ENCODE measurements around the gene RBM3.

RBM3 gene

DNA sequence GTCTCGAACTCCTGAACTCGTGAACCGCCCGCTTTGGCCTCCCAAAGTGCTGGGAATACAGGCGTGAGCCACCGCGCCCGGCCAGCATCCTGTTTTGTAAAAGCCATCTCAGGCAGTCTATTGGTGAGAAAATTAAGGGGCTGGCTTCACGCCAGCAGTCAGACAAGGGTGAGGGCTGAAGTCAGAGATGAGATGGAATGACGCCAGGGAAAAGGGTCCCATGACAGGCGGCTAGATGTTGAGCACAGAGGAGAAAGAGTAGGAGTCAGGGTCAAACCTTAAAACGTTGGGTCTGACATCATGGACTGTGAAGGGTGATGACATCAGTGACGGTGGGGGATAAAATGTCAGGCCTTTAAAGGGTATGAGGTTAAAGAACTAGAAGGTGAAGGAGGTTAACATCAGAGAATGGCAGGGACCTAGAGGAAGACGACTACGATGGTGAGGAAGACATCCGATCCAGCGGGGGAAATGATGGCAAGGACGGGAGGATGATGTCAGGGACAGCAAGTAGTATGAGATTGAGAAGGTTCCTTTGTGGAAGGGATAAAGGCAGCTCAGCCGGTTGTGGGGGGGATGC is 504 bp upstream of the RBM3 start (continued):
- TF ChIP-seq, protein P1, sequence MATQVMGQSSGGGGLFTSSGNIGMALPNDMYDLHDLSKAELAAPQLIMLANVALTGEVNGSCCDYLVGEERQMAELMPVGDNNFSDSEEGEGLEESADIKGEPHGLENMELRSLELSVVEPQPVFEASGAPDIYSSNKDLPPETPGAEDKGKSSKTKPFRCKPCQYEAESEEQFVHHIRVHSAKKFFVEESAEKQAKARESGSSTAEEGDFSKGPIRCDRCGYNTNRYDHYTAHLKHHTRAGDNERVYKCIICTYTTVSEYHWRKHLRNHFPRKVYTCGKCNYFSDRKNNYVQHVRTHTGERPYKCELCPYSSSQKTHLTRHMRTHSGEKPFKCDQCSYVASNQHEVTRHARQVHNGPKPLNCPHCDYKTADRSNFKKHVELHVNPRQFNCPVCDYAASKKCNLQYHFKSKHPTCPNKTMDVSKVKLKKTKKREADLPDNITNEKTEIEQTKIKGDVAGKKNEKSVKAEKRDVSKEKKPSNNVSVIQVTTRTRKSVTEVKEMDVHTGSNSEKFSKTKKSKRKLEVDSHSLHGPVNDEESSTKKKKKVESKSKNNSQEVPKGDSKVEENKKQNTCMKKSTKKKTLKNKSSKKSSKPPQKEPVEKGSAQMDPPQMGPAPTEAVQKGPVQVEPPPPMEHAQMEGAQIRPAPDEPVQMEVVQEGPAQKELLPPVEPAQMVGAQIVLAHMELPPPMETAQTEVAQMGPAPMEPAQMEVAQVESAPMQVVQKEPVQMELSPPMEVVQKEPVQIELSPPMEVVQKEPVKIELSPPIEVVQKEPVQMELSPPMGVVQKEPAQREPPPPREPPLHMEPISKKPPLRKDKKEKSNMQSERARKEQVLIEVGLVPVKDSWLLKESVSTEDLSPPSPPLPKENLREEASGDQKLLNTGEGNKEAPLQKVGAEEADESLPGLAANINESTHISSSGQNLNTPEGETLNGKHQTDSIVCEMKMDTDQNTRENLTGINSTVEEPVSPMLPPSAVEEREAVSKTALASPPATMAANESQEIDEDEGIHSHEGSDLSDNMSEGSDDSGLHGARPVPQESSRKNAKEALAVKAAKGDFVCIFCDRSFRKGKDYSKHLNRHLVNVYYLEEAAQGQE (tag by site-specific recombination; IDR thresholded peaks at IDR 0.05): peak; percentile 69
- peak; percentile 34; the same call in 1 of the 2 replicates for TF ChIP-seq ZFHX2 (tag by site-specific recombination; conservative IDR thresholded peaks at IDR 0.05)
- TF ChIP-seq ZBTB7A (tag by site-specific recombination; IDR thresholded peaks at IDR 0.05; ENCODE audit: low read depth): 0 out of 2 replicates have a peak, but pooled peaks have one; percentile 27
- TF ChIP-seq ZNF558 (tag by site-specific recombination; IDR thresholded peaks at IDR 0.05): peak; percentile 18; the same call in 1 of the 2 replicates
- 0 out of 2 replicates have a peak, but pooled peaks have one; percentile 38 for TF ChIP-seq ZNF792 (tag by site-specific recombination; IDR thresholded peaks at IDR 0.05)
- TF ChIP-seq ZNF2 (tag by site-specific recombination; IDR thresholded peaks at IDR 0.05): 0 out of 2 replicates have a peak, but pooled peaks have one; percentile 8
- peak; percentile 27; the same call in 1 of the 2 replicates for TF ChIP-seq ZFP37 (tag by site-specific recombination; IDR thresholded peaks at IDR 0.05)
- TF ChIP-seq ZNF600 (tag by site-specific recombination; IDR thresholded peaks at IDR 0.05): peak; percentile 38; the same call in 1 of the 2 replicates
- TF ChIP-seq, protein P2, sequence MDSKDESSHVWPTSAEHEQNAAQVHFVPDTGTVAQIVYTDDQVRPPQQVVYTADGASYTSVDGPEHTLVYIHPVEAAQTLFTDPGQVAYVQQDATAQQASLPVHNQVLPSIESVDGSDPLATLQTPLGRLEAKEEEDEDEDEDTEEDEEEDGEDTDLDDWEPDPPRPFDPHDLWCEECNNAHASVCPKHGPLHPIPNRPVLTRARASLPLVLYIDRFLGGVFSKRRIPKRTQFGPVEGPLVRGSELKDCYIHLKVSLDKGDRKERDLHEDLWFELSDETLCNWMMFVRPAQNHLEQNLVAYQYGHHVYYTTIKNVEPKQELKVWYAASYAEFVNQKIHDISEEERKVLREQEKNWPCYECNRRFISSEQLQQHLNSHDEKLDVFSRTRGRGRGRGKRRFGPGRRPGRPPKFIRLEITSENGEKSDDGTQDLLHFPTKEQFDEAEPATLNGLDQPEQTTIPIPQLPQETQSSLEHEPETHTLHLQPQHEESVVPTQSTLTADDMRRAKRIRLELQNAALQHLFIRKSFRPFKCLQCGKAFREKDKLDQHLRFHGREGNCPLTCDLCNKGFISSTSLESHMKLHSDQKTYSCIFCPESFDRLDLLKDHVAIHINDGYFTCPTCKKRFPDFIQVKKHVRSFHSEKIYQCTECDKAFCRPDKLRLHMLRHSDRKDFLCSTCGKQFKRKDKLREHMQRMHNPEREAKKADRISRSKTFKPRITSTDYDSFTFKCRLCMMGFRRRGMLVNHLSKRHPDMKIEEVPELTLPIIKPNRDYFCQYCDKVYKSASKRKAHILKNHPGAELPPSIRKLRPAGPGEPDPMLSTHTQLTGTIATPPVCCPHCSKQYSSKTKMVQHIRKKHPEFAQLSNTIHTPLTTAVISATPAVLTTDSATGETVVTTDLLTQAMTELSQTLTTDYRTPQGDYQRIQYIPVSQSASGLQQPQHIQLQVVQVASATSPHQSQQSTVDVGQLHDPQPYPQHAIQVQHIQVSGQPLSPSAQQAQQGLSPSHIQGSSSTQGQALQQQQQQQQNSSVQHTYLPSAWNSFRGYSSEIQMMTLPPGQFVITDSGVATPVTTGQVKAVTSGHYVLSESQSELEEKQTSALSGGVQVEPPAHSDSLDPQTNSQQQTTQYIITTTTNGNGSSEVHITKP (tag by site-specific recombination; IDR thresholded peaks at IDR 0.05): peak; percentile 83
- TF ChIP-seq, protein P3, sequence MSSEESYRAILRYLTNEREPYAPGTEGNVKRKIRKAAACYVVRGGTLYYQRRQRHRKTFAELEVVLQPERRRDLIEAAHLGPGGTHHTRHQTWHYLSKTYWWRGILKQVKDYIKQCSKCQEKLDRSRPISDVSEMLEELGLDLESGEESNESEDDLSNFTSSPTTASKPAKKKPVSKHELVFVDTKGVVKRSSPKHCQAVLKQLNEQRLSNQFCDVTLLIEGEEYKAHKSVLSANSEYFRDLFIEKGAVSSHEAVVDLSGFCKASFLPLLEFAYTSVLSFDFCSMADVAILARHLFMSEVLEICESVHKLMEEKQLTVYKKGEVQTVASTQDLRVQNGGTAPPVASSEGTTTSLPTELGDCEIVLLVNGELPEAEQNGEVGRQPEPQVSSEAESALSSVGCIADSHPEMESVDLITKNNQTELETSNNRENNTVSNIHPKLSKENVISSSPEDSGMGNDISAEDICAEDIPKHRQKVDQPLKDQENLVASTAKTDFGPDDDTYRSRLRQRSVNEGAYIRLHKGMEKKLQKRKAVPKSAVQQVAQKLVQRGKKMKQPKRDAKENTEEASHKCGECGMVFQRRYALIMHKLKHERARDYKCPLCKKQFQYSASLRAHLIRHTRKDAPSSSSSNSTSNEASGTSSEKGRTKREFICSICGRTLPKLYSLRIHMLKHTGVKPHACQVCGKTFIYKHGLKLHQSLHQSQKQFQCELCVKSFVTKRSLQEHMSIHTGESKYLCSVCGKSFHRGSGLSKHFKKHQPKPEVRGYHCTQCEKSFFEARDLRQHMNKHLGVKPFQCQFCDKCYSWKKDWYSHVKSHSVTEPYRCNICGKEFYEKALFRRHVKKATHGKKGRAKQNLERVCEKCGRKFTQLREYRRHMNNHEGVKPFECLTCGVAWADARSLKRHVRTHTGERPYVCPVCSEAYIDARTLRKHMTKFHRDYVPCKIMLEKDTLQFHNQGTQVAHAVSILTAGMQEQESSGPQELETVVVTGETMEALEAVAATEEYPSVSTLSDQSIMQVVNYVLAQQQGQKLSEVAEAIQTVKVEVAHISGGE (tag by site-specific recombination; conservative IDR thresholded peaks at IDR 0.05; ENCODE audit: low read depth): no peak
- peak; percentile 88 for TF ChIP-seq ZFP69B (tag by site-specific recombination; IDR thresholded peaks at IDR 0.05)
- peak; percentile 92 for TF ChIP-seq ZNF366 (tag by site-specific recombination; conservative IDR thresholded peaks at IDR 0.05)
- TF ChIP-seq ZNF785 (tag by site-specific recombination; IDR thresholded peaks at IDR 0.05): 0 out of 2 replicates have a peak, but pooled peaks have one; percentile 14
- no peak for TF ChIP-seq ZNF664 (tag by site-specific recombination; IDR thresholded peaks at IDR 0.05)
- TF ChIP-seq, protein P4, sequence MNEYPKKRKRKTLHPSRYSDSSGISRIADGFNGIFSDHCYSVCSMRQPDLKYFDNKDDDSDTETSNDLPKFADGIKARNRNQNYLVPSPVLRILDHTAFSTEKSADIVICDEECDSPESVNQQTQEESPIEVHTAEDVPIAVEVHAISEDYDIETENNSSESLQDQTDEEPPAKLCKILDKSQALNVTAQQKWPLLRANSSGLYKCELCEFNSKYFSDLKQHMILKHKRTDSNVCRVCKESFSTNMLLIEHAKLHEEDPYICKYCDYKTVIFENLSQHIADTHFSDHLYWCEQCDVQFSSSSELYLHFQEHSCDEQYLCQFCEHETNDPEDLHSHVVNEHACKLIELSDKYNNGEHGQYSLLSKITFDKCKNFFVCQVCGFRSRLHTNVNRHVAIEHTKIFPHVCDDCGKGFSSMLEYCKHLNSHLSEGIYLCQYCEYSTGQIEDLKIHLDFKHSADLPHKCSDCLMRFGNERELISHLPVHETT (tag by site-specific recombination; IDR thresholded peaks at IDR 0.05): peak; percentile 41; the same call in 1 of the 2 replicates
- TF ChIP-seq, protein P5, sequence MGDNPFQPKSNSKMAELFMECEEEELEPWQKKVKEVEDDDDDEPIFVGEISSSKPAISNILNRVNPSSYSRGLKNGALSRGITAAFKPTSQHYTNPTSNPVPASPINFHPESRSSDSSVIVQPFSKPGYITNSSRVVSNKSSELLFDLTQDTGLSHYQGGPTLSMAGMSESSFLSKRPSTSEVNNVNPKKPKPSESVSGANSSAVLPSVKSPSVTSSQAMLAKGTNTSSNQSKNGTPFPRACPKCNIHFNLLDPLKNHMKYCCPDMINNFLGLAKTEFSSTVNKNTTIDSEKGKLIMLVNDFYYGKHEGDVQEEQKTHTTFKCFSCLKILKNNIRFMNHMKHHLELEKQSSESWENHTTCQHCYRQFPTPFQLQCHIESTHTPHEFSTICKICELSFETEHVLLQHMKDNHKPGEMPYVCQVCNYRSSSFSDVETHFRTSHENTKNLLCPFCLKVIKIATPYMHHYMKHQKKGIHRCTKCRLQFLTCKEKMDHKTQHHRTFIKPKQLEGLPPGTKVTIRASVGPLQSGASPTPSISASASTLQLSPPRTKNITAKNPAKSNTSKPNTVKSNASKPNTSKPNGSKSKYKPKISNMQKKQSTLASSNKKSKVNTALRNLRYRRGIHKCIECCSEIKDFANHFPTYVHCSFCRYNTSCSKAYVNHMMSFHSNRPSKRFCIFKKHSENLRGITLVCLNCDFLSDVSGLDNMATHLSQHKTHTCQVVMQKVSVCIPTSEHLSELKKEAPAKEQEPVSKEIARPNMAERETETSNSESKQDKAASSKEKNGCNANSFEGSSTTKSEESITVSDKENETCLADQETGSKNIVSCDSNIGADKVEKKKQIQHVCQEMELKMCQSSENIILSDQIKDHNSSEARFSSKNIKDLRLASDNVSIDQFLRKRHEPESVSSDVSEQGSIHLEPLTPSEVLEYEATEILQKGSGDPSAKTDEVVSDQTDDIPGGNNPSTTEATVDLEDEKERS (tag by site-specific recombination; IDR thresholded peaks at IDR 0.05): peak; percentile 83; the same call in 1 of the 2 replicates
- no peak; the same call in 1 of the 2 replicates for TF ChIP-seq ZNF660 (tag by site-specific recombination; IDR thresholded peaks at IDR 0.05)
- TF ChIP-seq, protein P6, sequence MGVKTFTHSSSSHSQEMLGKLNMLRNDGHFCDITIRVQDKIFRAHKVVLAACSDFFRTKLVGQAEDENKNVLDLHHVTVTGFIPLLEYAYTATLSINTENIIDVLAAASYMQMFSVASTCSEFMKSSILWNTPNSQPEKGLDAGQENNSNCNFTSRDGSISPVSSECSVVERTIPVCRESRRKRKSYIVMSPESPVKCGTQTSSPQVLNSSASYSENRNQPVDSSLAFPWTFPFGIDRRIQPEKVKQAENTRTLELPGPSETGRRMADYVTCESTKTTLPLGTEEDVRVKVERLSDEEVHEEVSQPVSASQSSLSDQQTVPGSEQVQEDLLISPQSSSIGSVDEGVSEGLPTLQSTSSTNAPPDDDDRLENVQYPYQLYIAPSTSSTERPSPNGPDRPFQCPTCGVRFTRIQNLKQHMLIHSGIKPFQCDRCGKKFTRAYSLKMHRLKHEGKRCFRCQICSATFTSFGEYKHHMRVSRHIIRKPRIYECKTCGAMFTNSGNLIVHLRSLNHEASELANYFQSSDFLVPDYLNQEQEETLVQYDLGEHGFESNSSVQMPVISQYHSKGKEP (tag by site-specific recombination; IDR thresholded peaks at IDR 0.05): no peak
- TF ChIP-seq SP7 (tag by site-specific recombination; IDR thresholded peaks at IDR 0.05): peak; percentile 42; the same call in 1 of the 2 replicates
- peak; percentile 36 for TF ChIP-seq GLIS1 (tag by site-specific recombination; IDR thresholded peaks at IDR 0.05)
